ENCODE results near the gene RPS6KA1. TPM values are rescaled to one million over a fixed set of nuclear protein-coding genes. Genes with fewer than 3 reads are reported as not detected.

Gene RPS6KA1
- total RNA-seq, 2 donors from 2014 or later, result 154 to 211 TPM

DNA sequence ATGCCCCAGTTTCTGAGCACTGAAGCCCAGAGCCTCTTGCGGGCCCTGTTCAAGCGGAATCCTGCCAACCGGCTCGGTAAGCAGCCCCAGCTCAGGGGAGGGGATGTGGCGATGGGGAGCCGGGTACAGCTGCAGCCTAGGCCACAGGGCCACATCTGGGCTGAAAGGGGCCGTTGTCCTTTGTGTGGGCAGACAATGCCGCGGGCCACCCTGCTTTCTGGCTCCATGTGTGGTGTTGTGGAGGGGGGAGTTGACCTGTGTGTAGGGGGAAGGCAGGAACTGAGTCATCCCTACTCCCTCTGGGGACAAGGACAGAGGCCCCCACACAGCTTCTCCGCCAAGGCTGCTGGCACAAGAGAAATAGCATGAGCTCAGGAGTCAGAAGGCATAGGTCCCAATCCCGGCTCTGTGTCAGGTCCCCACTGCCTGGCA is 26.0 kb downstream of the RPS6KA1 start:
- Mint-ChIP-seq H3K27ac (peak overlapping the region; percentile 54), H3K36me3 (ENCODE audit: low read depth) (peaks cover 99% of the 10 kb centered on the region), H3K4me1 (no peaks in the 10 kb centered on the region), H3K9me3 (no peaks in the 10 kb centered on the region), H3K27me3 (no peaks in the 10 kb centered on the region), H3K4me3 (no peak overlapping the region)
- no peak for ATAC-seq (replicated peaks)

DNA sequence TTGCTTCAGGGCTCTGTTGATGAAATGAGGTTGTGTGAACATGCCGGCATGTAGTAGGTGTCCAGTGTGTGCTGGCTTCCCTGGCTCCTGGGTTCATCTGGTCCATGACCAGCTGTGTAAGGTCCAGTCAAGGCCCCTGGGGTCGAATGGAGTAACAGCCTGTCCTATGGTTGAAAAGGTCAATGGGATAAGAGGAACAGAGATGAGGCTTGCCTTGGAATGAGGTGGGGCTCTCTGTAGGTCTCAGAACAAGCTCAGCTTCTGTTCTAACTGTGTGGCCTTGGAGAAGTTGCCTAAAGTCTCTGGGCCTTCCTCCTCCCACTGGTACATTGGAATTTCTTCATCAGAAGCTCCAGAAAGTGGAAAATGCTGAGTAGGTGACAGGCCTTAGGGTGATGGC is 26.6 kb downstream of the RPS6KA1 start:
- H3K4me1 Mint-ChIP-seq, result no peaks in the 10 kb centered on the region
- no peak for ATAC-seq (replicated peaks)
- H3K27me3 Mint-ChIP-seq, result no peaks in the 10 kb centered on the region
- H3K36me3 Mint-ChIP-seq (ENCODE audit: low read depth), result peaks cover 99% of the 10 kb centered on the region
- no peaks in the 10 kb centered on the region for H3K9me3 Mint-ChIP-seq
- H3K4me3 Mint-ChIP-seq, result no peak overlapping the region
- peak overlapping the region; percentile 30 for H3K27ac Mint-ChIP-seq

- H3K4me3 Mint-ChIP-seq, result no peak overlapping the region
- H3K36me3 Mint-ChIP-seq (ENCODE audit: low read depth), result peaks cover 99% of the 10 kb centered on the region
- ATAC-seq (replicated peaks), result no peak
- H3K4me1 Mint-ChIP-seq, result no peaks in the 10 kb centered on the region
- peak overlapping the region; percentile 78 for H3K27ac Mint-ChIP-seq
- no peaks in the 10 kb centered on the region for H3K9me3 Mint-ChIP-seq
- H3K27me3 Mint-ChIP-seq, result no peaks in the 10 kb centered on the region
These were observed 27.4 kb downstream of the RPS6KA1 start for GRCh38 chr1:26557008-26557407.

- H3K36me3 Mint-ChIP-seq (ENCODE audit: low read depth), result peaks cover 99% of the 10 kb centered on the region
- no peaks in the 10 kb centered on the region for H3K9me3 Mint-ChIP-seq
- no peak for ATAC-seq (replicated peaks)
- peak overlapping the region; percentile 13 for H3K27ac Mint-ChIP-seq
- H3K27me3 Mint-ChIP-seq, result no peaks in the 10 kb centered on the region
- no peak overlapping the region for H3K4me3 Mint-ChIP-seq
- H3K4me1 Mint-ChIP-seq, result peaks cover 4% of the 10 kb centered on the region
These were observed 29.1 kb downstream of the RPS6KA1 start for GRCh38 chr1:26558685-26559048.

DNA sequence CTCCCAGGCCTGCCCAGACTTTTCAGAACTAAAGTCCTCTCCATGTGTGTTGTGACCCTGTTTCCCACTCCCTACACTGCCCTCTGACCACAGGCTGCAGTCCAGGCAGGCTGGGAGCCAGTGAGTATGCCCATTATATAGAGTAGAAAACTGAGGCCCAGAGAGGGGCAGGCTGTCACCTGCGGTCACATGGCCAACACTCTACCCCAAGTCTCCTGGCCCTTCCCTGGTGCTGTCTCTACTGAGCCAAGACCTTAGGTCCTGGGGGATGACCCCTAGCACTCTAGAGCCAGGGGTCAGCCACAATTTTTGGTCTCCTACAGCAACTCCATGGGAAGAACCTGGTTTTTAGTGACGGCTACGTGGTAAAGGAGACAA is 30.8 kb downstream of the RPS6KA1 start:
- Mint-ChIP-seq H3K4me1 (peaks cover 4% of the 10 kb centered on the region), H3K4me3 (no peak overlapping the region), H3K36me3 (ENCODE audit: low read depth) (peaks cover 97% of the 10 kb centered on the region), H3K9me3 (no peaks in the 10 kb centered on the region), H3K27ac (no peak overlapping the region), H3K27me3 (no peaks in the 10 kb centered on the region)
- no peak for ATAC-seq (replicated peaks)

- no peaks in the 10 kb centered on the region for H3K9me3 Mint-ChIP-seq
- peak overlapping the region; percentile 9 for H3K27ac Mint-ChIP-seq
- no peak overlapping the region for H3K4me3 Mint-ChIP-seq
- H3K36me3 Mint-ChIP-seq (ENCODE audit: low read depth), result peaks cover 100% of the 10 kb centered on the region
- ATAC-seq (replicated peaks), result peak; percentile 79
- H3K4me1 Mint-ChIP-seq, result peaks cover 28% of the 10 kb centered on the region
- no peaks in the 10 kb centered on the region for H3K27me3 Mint-ChIP-seq
These were observed 40.7 kb downstream of the RPS6KA1 start for GRCh38 chr1:26570287-26570686.

GRCh38 chr1:26571381-26571780 is 41.8 kb downstream of the RPS6KA1 start:
- H3K36me3 Mint-ChIP-seq (ENCODE audit: low read depth), result peaks cover 98% of the 10 kb centered on the region
- no peak overlapping the region for H3K4me3 Mint-ChIP-seq
- H3K27me3 Mint-ChIP-seq, result no peaks in the 10 kb centered on the region
- no peak overlapping the region for H3K27ac Mint-ChIP-seq
- no peaks in the 10 kb centered on the region for H3K9me3 Mint-ChIP-seq
- peaks cover 34% of the 10 kb centered on the region for H3K4me1 Mint-ChIP-seq
- no peak for ATAC-seq (replicated peaks)

- ATAC-seq (replicated peaks), result no peak
- Mint-ChIP-seq H3K4me1 (peaks cover 44% of the 10 kb centered on the region), H3K27ac (no peak overlapping the region)
These were observed 44.5 kb downstream of the RPS6KA1 start for GRCh38 chr1:26574018-26574417.

DNA sequence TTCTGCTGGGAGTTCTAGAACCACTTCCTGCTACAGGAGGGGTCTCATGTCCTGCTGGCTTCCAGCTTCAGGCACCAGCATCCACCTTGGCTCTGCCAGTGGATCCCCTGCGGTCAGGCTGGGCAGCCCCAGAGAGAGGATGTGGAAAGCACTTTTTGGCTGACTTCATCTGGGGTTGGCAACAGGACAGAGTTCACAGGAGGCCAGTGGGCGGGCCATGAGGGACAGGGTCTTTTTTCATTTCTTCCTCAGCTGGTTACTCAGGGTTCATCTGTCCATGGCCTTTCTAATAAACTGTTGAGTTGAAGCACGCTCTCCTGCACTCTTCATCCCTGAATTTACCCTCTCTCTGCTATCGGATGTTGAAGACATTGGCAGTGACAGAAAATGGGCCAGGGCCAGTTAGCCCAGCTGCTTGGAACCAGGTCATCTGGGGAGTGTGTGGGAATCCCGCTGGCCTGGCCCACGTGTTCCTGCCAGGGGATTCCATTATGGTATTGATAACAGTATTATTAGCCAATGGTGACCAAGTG is 45.2 kb downstream of the RPS6KA1 start:
- ATAC-seq (replicated peaks), result peak; percentile 25
- H3K4me1 Mint-ChIP-seq, result peaks cover 45% of the 10 kb centered on the region
- H3K27ac Mint-ChIP-seq, result peak overlapping the region; percentile 31
- H3K4me3 Mint-ChIP-seq, result peak overlapping the region; percentile 17
- H3K9me3 Mint-ChIP-seq, result no peaks in the 10 kb centered on the region
- peaks cover 65% of the 10 kb centered on the region for H3K36me3 Mint-ChIP-seq (ENCODE audit: low read depth)
- H3K27me3 Mint-ChIP-seq, result no peaks in the 10 kb centered on the region

More at GRCh38 chr1:26574018-26574417, 44.5 kb downstream of the RPS6KA1 start:
- Mint-ChIP-seq H3K9me3 (no peaks in the 10 kb centered on the region), H3K27me3 (no peaks in the 10 kb centered on the region), H3K36me3 (ENCODE audit: low read depth) (peaks cover 72% of the 10 kb centered on the region), H3K4me3 (no peak overlapping the region)

GRCh38 chr1:26575348-26575747 is 45.8 kb downstream of the RPS6KA1 start:
- no peak overlapping the region for H3K4me3 Mint-ChIP-seq
- no peaks in the 10 kb centered on the region for H3K9me3 Mint-ChIP-seq
- no peaks in the 10 kb centered on the region for H3K27me3 Mint-ChIP-seq
- peaks cover 59% of the 10 kb centered on the region for H3K36me3 Mint-ChIP-seq (ENCODE audit: low read depth)
- H3K27ac Mint-ChIP-seq, result no peak overlapping the region
- H3K4me1 Mint-ChIP-seq, result peaks cover 44% of the 10 kb centered on the region
- ATAC-seq (replicated peaks), result no peak

GRCh38 chr1:26578167-26578566 is 48.6 kb downstream of the RPS6KA1 start:
- ATAC-seq (replicated peaks), result no peak
- Mint-ChIP-seq H3K4me1 (peaks cover 56% of the 10 kb centered on the region), H3K27ac (peak overlapping the region; percentile 42), H3K36me3 (ENCODE audit: low read depth) (peaks cover 31% of the 10 kb centered on the region), H3K4me3 (peak overlapping the region; percentile 26), H3K9me3 (no peaks in the 10 kb centered on the region), H3K27me3 (no peaks in the 10 kb centered on the region)

- ATAC-seq (replicated peaks), result peak; percentile 10
These were observed 50.1 kb downstream of the RPS6KA1 start for GRCh38 chr1:26579681-26580111.

DNA sequence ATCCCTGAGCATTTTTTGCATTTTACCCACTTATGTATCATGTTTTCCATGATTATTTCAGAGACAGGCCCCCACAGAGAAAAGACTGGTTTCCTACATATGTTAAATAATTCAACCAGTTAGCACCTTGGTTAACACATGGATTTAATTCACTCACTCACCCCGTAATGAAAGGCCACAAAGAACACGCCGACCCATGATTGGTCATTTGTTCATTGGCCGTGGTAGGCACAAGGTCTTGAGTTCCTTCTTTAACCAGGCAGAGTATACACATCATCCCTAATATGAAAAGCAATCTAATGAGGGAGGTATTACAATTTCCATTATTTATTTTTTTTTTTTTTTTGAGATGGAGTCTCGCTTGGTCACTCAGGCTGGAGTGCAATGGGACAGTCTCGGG is 50.6 kb downstream of the RPS6KA1 start:
- Mint-ChIP-seq H3K9me3 (no peaks in the 10 kb centered on the region), H3K27me3 (no peaks in the 10 kb centered on the region), H3K27ac (peak overlapping the region; percentile 91), H3K4me3 (peak overlapping the region; percentile 76), H3K36me3 (ENCODE audit: low read depth) (peaks cover 11% of the 10 kb centered on the region), H3K4me1 (peaks cover 56% of the 10 kb centered on the region)
- ATAC-seq (replicated peaks), result peak; percentile 25

More at GRCh38 chr1:26579681-26580111, 50.1 kb downstream of the RPS6KA1 start:
- H3K36me3 Mint-ChIP-seq (ENCODE audit: low read depth), result peaks cover 16% of the 10 kb centered on the region
- H3K4me3 Mint-ChIP-seq, result peak overlapping the region; percentile 76
- no peaks in the 10 kb centered on the region for H3K9me3 Mint-ChIP-seq
- H3K27ac Mint-ChIP-seq, result peak overlapping the region; percentile 91
- H3K27me3 Mint-ChIP-seq, result no peaks in the 10 kb centered on the region
- peaks cover 60% of the 10 kb centered on the region for H3K4me1 Mint-ChIP-seq

DNA sequence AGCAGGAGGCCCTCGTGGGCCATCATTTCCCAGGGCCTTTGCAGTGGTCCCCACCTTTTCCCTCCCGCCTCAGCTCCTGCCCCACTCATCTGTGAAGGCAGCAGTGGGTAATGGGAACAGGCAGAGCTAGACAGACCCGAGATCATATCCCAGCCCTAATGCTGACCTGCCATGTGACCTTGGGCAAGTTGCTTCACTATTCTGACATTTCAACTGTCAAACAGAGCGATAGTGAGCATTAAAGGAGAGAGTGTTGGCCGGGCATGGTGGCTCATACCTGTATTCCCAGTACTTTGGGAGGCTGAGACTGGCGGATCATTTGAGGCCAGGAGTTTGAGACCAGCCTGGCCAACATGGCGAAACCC is 51.7 kb downstream of the RPS6KA1 start:
- Mint-ChIP-seq H3K4me3 (peak overlapping the region; percentile 76), H3K4me1 (peaks cover 49% of the 10 kb centered on the region), H3K36me3 (ENCODE audit: low read depth) (peaks cover 2% of the 10 kb centered on the region), H3K27me3 (no peaks in the 10 kb centered on the region), H3K9me3 (no peaks in the 10 kb centered on the region), H3K27ac (peak overlapping the region; percentile 91)
- no peak for ATAC-seq (replicated peaks)

- H3K27ac Mint-ChIP-seq, result peak overlapping the region; percentile 69
- peak overlapping the region; percentile 61 for H3K4me3 Mint-ChIP-seq
- no peaks in the 10 kb centered on the region for H3K27me3 Mint-ChIP-seq
- H3K36me3 Mint-ChIP-seq (ENCODE audit: low read depth), result no peaks in the 10 kb centered on the region
- ATAC-seq (replicated peaks), result peak; percentile 28
- peaks cover 44% of the 10 kb centered on the region for H3K4me1 Mint-ChIP-seq
- no peaks in the 10 kb centered on the region for H3K9me3 Mint-ChIP-seq
These were observed 52.7 kb downstream of the RPS6KA1 start for GRCh38 chr1:26582053-26582835.

All from activated T-helper 17 cell treated with anti-CD3 and anti-CD28 coated beads, Interleukin-2, amount 50 U/mL, for 72 hours (primary cell).